Osteocyte (in vitro differentiated cells): Measurements from ENCODE around the gene ADGRB2. TPM values are rescaled to one million over a fixed set of nuclear protein-coding genes. Genes with fewer than 3 reads are reported as not detected.

Source experiments
- DNase-seq: peaks from one replicate; pipeline ENCODE4 v3.0.0; 2021; ENCODE audit warnings: mixed read lengths; ENCODE audit not compliant: unreplicated experiment; ENCODE audit errors: extremely low spot score
- H3K27ac Mint-ChIP-seq: one replicate; pipeline ENCODE4 v1.8.0; 2021; ENCODE audit warnings: mild to moderate bottlenecking, mixed read lengths; ENCODE audit not compliant: unreplicated experiment
- H3K27me3 Mint-ChIP-seq: one replicate; pipeline ENCODE4 v1.8.0; 2021; ENCODE audit warnings: mixed read lengths; ENCODE audit not compliant: unreplicated experiment
- H3K36me3 Mint-ChIP-seq: one replicate; pipeline ENCODE4 v1.8.0; 2021; ENCODE audit warnings: mixed read lengths; ENCODE audit not compliant: unreplicated experiment
- H3K4me1 Mint-ChIP-seq: one replicate; pipeline ENCODE4 v1.8.0; 2021; ENCODE audit warnings: mixed read lengths; ENCODE audit not compliant: unreplicated experiment
- H3K4me3 Mint-ChIP-seq: one replicate; pipeline ENCODE4 v1.8.0; 2021; ENCODE audit warnings: mild to moderate bottlenecking, moderate library complexity, mixed read lengths; ENCODE audit not compliant: unreplicated experiment
- H3K9me3 Mint-ChIP-seq: one replicate; pipeline ENCODE4 v1.8.0; 2021; ENCODE audit warnings: mixed read lengths; ENCODE audit not compliant: unreplicated experiment
- total RNA-seq: library from RNA; stranded (reverse); gene quantifications from 2 replicates; pipeline ENCODE4 v1.2.1, GENCODE V29; 2021
- TF ChIP-seq, protein P1 (sequence below): fragments of 200-600 bp; sonication (generic); IDR thresholded peaks from 2 replicates; pipeline ENCODE4 v1.5.0; 2021; ENCODE audit warnings: antibody characterized with exemption, mild to moderate bottlenecking, moderate library complexity

The ADGRB2 gene
- total RNA-seq, 1 donor from 2014 or later, result 8.2 TPM

- Mint-ChIP-seq H3K27me3 (peaks cover 4% of the 10 kb centered on the region), H3K4me1 (peaks cover 49% of the 10 kb centered on the region), H3K9me3 (no peaks in the 10 kb centered on the region), H3K27ac (peak overlapping the region; percentile 87), H3K36me3 (no peaks in the 10 kb centered on the region), H3K4me3 (peak overlapping the region; percentile 50)
- TF ChIP-seq, protein P1, sequence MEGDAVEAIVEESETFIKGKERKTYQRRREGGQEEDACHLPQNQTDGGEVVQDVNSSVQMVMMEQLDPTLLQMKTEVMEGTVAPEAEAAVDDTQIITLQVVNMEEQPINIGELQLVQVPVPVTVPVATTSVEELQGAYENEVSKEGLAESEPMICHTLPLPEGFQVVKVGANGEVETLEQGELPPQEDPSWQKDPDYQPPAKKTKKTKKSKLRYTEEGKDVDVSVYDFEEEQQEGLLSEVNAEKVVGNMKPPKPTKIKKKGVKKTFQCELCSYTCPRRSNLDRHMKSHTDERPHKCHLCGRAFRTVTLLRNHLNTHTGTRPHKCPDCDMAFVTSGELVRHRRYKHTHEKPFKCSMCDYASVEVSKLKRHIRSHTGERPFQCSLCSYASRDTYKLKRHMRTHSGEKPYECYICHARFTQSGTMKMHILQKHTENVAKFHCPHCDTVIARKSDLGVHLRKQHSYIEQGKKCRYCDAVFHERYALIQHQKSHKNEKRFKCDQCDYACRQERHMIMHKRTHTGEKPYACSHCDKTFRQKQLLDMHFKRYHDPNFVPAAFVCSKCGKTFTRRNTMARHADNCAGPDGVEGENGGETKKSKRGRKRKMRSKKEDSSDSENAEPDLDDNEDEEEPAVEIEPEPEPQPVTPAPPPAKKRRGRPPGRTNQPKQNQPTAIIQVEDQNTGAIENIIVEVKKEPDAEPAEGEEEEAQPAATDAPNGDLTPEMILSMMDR, result peak; percentile 80
- DNase-seq, result peak; percentile 89
These were observed 48.9 kb downstream of the ADGRB2 start for GRCh38 chr1:31715087-31715872.

DNA sequence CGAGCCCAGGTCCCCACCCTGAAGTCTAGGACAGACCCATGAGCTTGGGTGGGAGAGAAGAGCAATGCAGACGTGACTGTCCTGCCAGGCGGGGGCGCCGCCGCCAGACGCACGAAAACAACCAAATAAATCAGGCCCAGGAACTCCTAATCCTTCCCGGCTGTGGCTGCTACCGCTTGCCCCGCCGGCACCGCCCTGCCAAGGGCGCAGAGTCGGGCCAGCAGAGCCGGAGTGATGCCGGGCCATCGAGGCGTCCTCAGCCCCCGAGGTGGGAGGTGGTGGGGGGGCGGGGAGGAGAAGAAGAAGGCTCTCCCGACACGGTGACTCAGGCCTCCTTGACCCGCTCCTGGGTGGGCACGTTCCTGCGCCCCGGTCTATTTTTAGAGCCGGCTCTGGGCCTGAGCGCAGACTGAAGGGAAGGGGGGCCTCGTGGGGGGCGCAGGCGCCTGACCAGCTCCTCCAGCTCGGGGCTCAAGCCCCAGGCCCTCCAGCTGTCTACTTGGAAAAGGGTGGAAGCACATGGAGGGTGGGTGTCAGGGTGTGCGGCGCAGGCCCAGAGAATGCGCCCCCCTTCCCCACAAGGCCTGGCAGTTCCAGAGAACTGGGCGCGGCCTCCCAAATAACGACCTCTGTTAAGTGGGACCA, 49.6 kb downstream of the ADGRB2 start:
- H3K9me3 Mint-ChIP-seq, result no peaks in the 10 kb centered on the region
- H3K36me3 Mint-ChIP-seq, result no peaks in the 10 kb centered on the region
- H3K27me3 Mint-ChIP-seq, result peaks cover 4% of the 10 kb centered on the region
- peaks cover 53% of the 10 kb centered on the region for H3K4me1 Mint-ChIP-seq
- no peak for DNase-seq
- H3K27ac Mint-ChIP-seq, result peak overlapping the region; percentile 90
- peak overlapping the region; percentile 32 for H3K4me3 Mint-ChIP-seq
- TF ChIP-seq, protein P1, result peak; percentile 54

DNA sequence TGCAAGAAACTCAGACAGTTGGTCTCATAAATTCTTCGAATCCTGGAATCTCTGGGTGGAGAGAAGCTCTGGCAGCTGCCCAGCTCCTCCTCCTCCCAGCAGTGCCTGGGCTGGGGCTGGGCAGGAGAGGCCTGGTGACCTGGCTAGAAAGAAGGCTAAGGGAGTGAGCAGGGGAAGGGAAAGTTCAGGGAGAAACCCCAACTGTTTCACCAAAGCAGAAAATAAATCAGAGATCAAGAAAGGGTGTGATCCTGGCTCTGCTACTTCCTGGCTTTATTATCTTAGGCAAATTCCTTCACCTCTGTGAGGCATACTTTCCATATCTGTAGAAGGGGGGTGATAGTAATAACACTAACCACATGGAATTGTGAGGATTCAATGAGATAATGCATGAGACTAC, 51.5 kb downstream of the ADGRB2 start:
- Mint-ChIP-seq H3K27ac (peak overlapping the region; percentile 90), H3K9me3 (no peaks in the 10 kb centered on the region), H3K4me1 (peaks cover 68% of the 10 kb centered on the region), H3K36me3 (no peaks in the 10 kb centered on the region), H3K4me3 (peak overlapping the region; percentile 43), H3K27me3 (peaks cover 2% of the 10 kb centered on the region)
- TF ChIP-seq, protein P1, result no peak
- DNase-seq, result no peak

DNA sequence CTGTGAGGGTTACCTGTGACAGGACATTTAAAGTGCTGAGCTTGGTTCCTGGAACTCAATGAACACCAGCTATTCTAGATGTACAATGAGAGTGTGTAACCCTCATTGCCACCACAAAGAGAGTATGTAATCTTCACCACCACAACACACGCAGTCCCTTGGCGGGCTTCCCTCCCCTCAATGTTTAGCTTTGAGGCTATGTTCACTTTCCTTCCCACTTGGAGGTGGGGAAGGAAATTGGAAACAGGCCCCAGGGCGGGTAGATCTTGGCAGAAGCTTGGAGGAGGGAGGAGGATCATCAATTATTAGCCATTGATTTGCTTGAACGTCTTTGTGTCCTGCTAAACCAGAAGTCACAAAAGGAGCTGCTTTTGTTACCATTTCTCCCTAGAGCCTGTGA, 52.1 kb downstream of the ADGRB2 start:
- H3K4me1 Mint-ChIP-seq, result peaks cover 74% of the 10 kb centered on the region
- H3K27ac Mint-ChIP-seq, result peak overlapping the region; percentile 90
- H3K36me3 Mint-ChIP-seq, result no peaks in the 10 kb centered on the region
- no peak for DNase-seq
- H3K4me3 Mint-ChIP-seq, result peak overlapping the region; percentile 43
- TF ChIP-seq, protein P1, result no peak
- no peaks in the 10 kb centered on the region for H3K9me3 Mint-ChIP-seq
- H3K27me3 Mint-ChIP-seq, result no peaks in the 10 kb centered on the region

- Mint-ChIP-seq H3K9me3 (no peaks in the 10 kb centered on the region), H3K4me1 (peaks cover 80% of the 10 kb centered on the region), H3K4me3 (peak overlapping the region; percentile 19), H3K27me3 (no peaks in the 10 kb centered on the region), H3K27ac (peak overlapping the region; percentile 33), H3K36me3 (no peaks in the 10 kb centered on the region)
- DNase-seq, result no peak
- TF ChIP-seq, protein P1, result no peak
These were observed 55.8 kb downstream of the ADGRB2 start for GRCh38 chr1:31708324-31708723.
